DMS153 treated with DMSO at 0.1 percent for 48 hours (cell line): ENCODE results near the gene PHF19.

Experiments
- DNase-seq: peaks from one replicate; lab custom pipeline; 2025; ENCODE audit not compliant: unreplicated experiment; lab: John Stamatoyannopoulos, UW

Gene PHF19

DNA sequence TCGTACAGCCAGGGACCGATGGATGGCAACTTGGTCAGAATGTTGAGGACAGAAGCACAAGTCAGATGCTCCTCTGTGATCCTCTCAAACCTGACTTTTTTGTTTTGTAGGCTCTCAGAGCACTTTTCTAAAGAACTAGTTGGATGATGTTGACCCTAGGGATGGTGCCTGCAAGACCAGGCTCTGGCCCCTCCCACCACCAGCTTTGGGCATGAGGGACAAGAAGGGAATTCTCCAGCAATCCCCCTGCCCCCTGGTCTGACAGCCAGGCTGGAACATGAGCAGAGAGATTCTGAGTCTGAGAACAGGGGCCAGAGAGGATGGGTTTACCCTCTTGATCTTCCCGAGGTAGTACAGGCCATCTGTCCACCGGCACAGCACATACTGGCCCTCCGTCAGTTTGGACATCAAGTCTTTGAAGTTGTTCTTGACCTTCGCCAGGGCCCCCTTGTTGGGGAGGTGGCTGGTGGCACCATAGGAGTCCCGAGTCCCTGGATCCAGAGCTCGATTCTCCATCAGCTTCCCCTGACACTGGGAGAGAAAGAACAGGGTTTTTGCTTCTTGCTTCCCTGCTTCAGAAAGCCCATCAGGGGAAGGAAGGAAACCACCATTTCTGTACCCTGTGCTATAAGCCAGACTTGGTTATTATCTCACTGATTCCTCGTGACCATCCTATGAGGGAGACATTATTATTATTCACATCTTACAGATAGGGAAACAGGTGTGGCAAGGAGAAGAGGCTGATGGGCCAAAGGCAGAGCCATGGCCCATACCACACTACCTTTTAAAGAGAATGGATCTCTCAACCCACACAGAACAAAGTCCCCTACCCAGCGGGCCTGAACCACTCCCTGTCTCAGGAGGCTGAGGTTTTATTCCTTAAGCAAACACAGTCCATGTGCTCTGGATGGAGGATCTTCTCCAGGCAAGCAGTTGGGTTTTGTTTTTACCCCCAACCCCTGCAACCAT lies 2.5 kb downstream of the PHF19 start:
- no peak for DNase-seq

DNA sequence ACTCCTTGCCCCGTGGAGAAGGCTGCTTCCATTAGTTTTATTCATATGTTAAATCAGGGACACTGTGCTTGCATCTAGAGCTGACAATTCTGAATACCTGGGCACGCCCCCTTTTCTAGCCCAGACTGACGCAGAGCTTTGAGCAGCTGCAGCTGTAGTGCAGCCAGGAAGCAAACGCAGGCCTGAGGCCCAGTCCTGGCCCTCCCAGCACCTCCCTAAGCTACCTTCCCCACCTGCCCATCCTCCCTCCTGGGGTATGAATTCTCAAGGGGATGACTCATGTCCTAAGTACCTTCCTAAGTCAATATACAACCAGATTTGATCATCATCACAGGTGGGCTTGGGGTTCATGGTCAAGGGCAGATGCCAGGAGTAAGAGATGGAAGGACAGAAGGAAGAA lies 3.5 kb downstream of the PHF19 start:
- DNase-seq: peak; percentile 12

DNA sequence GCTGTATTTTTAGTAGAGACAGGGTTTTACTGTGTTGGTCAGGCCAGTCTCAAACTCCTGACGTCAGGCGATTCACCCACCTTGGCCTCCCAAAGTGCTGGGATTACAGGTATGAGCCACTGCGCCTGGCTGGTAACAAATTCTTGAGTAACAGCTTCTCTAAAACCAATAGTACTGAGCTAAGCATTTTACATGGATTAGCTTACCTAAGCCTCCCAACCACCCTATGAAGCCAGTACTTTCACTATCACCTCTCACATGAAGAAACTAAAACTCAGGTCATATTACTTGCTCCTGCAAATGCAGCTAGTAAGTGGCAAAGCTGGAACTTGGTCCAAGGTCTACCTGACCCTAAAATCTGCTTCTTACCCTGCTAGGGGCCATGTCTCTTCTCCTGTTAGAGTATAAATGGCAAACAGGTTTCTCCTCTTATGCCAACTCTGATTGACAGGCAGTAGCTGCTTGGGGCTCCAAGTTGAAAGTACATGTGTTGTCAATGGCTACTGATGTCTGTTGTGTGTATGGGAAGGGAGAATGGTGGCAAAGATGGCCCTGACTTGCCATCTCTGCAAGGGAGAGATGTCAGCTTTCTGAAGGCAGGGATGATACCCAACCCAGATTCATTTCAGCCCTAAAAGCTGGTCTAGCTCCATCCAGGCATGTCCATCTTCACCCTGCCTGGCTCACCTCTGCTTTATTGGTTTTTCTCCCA lies 4.0 kb downstream of the PHF19 start:
- DNase-seq: no peak

DNA sequence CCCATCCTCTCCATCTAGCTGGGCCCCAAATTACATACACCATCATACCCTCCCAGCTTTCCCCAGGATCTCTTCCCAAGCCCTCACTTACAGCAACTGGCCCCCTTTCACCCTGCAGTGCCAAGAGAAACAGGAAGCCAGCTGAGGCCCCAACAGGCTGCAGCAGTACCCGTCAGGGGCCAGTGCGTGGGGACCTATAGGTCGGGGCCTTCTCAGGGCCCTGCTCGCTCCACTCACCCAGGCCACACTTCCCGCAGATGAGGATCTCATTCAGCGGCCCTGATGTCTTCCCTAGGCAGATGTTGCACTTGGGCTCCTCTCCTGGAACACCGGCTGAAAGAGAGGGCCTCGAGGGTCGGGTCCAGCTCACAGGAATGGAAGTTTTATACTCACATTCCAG lies 6.8 kb downstream of the PHF19 start:
- no peak for DNase-seq

DNA sequence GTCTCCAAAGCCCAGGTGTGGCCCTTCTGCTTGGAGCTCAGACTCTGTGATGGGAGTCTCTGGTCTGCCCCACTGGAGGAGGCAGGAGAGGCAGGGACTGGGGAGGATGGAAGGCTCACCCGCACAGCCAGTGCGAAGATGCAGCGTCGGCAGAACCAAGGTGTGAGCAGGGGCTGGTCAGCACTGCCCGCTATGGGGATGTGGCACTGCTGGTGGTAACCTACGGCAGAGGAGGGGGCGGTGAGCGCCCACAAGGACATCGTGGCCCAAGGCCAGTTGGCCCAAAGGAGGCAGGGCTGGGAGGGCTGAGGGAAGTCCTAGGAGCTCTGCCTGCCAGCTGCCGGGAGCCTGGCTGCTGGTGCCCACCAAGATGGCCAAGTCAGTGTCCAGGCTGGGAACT lies 7.3 kb downstream of the PHF19 start:
- no peak for DNase-seq

DNA sequence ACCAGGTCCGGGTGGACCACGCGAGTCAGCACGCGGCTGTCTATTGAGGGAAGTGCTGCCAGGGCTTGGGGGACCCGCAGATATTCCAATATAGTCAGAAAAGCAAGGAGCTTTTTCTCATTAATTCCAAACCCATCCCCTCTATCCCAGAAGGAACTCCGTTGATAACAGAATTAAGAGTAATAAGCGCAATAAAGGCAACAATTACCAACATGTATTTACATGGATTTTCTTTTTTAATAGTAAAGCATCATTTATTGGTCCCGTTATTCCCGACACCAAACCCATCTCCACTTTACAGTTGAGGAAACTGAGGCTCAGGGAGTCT lies 7.7 kb downstream of the PHF19 start:
- DNase-seq: no peak

DNA sequence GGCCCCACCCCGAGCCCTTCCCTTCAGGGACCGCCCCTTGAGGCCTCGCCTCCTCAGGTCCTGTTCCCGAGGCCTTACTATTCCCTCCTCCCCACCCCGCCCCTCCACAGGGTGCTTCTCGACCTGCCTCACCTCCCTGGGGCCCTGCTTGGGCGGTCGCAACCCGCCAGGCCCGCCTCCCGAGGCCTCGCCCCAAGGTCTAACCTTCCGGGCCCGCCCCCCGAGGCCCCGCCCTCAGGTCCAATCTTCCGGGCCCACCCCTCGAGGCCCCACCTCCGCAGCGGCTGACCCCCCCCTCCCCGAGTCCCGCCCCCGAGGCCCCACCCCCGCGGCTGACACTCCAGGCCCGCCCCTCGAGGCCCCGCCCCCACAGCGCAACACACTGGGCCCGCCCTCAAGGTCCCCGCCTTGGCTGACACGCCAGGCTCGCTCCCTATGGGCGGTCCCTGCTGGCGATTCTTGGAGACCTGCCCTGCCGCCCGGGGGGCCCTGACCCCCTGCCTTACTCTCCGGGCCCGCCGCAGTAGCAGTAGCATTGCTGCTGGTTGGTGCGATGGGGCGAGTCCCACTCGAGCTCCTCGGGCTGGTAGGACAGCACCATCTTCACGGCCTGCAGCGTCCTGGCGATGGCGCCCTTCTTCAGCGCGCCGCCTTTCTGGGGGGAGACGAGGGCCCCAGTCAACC lies 8.2 kb downstream of the PHF19 start:
- DNase-seq: peak; percentile 89

DNA sequence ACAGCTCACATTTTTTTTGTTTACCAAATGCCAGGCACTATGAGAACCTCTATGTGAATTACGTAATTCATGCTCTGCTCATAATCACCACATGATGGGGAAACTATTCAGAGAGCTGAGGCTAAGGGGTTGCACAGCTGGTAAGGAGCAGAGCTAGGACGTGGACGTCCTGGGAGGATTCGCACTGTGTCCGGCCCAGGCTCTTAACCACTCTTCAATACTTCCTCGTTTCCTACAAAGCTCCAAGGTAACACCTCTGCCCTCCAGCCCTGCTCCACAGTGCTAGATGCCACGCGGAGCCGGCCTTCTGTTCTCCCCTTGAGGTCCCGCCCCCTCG lies 8.7 kb downstream of the PHF19 start:
- no peak for DNase-seq

DNA sequence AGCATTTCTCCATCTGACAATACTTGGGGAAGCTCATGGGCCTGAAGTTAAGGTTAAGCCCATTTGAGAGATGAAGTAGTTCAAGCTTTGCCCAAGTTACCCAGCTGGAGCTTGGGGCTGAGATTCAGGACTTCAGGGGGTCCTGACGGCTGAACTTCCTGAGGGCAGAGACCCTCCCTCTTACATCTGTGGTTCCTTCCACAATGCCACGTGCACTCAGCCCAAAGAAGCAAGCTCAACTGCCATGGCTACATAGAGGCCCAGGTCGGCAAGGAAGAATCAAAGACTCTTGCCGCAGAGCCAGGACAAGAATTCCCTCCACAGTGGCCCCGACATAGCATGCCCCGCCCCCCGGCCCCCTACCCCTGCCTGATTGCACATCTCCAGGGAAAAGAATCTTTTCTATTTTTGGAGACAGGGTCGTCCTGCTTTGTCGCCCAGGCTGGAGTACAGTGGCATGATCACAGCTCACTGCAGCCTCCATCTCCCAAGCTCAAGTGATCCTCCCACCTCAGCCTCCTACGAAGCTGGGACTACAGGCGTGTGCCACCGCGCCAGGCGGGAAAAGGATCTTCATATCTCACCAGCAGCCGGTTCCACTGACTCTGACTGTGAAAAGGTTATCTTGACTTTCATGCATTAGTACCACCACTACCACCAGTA lies 9.2 kb downstream of the PHF19 start:
- no peak for DNase-seq

DNA sequence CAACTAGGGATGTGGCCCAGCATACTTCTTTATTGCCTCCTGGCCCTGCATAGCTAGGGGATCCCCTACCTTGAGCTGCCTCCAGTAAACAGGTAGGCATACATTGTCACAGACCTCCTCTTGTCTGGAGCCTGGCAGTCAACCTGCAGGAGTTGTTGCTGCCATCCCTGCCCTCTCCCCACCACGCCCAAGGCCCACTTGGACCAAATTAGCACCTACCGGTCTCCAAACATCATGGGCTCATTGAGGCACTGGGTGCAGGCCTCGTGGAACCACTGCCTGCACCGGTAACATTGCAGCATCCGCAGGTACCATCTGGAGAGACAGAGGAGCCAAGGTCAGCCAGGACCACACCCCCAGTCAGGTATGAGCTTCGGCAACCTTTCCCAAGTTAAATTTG lies 10.3 kb downstream of the PHF19 start:
- no peak for DNase-seq

DNA sequence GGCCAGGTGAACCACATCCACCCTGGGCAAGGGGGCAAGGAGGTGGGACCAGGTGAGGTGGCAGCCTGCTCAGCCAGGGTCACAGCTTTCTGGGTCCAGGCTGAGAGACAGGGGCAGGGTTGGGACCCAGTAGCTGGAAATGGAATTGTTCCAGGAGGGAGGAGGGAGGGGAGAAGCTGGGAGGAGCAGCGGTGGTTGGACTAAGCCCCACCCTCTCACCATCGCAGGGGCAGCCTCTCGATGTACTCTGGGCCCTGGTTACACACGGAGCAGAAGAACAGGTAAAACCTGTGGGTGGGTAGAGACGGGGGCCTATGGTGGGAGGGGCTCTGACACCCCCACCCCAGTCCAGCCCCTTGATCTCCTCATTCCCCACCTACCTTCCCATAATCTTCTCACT lies 11.2 kb downstream of the PHF19 start:
- DNase-seq: no peak

DNA sequence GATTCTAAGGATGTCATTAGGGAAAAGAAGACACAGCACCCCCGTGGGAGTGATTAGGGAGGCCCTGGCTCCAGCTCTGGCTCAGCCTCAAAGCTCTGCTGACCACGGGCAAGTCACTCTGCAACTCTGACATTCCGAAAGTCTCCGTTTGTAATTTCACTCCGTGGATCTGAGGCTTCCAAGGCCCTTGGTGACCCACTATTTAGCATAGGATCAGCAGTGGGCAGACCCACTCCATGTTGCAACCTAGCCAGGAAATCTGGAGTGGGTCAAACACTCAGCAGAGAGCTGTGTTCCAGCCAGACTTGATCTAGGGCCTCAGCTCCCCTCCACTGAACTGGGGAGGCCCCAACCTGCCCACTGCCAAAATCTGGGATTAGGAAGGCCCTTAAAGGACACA lies 11.8 kb downstream of the PHF19 start:
- DNase-seq: no peak

DNA sequence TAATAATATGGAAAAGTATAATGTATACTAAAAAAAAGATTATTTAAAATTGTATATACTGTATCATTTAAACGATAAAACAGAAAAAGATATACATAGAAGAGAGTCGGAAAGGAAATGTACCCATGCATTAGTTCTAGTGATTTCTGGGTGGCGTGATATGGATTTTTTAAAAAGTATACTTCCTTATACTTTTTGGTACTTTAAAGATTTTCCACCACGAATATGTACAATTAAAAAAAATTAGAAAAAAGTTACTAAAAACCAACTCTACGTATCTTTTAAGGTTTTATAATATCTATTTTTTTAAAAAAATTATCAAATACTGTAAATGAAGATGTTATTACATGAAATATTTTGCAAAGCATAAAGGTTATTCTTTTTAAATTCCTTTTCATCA lies 12.3 kb downstream of the PHF19 start:
- DNase-seq: no peak

DNA sequence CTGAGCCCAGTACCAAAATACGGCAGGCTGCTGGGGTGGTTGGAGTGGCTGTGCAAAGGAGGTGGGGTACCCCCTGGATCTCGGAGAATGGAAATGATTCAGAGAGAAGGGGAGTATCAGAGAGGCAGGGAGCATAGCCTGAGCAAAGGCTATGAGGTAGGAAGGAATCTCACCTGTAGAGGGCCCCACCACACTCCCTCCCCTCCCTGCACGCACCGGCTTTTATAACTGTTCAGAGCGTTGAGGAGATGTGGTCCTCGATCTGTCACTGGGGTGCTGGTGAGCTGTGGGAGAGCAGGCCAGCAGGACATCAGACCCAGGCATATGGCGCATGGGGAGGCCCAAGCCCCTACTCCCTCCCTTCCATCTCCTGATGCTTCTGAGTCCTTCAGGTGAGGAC lies 13.2 kb downstream of the PHF19 start:
- no peak for DNase-seq

DNA sequence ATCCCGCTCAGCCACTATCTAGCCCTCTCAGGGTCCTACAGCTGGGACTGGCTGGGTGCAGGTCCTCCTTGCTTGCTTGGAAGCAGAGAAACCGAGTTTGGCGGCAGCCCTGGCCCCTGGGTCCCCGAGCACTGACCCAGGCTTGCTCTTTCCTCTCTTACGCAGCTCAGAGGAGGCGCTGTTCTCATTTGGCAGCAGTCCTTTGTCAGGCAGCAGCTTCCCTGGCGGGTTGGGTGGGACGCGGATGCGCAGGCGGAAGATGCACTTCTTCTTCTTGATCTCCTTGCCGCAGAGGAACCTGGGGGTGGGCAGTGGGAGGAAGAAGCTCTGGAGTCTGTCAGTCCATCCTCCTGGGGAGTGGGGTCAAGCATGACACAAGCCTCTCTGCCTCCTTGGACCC lies 14.5 kb downstream of the PHF19 start:
- DNase-seq: no peak

DNA sequence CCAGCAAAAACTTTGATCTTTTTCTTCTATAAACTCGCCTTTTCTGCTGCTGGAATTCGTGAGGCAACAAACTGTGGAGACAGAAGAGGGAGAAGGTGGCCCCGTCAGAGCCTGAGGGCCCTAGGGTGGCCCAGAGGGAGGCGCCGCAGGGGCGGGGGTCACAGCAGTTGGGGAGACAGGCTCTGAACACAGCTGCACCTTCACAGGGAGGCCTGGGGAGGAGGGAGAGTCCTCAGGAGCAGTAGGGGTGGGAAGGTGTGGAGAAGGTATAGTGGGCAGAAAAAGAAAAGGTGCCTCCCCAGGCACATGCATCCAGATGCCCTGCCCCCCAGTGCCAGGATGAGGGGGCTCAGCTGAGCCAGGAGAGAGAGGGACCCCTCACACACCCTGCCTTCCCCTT lies 15.1 kb downstream of the PHF19 start:
- DNase-seq: no peak

DNA sequence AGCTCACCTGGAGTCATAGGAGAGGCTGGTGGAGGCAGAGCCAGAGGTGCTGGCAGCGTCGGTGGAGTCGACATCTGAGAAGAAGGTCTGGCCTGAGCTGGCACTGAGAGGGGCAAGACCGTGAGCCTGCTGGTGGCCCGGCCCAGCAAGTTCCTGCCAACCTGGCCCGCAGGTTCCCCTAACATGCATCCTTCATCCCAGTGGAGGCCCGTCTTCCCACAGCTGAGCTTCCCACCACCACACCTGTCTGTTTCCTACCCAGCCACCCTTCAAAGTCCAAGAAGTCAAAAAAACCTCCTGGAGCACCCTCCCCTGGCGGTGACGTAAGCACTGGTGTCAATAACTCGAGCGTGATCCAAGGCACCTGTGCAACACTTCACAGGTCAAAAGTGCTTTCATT lies 16.9 kb downstream of the PHF19 start:
- no peak for DNase-seq

DNA sequence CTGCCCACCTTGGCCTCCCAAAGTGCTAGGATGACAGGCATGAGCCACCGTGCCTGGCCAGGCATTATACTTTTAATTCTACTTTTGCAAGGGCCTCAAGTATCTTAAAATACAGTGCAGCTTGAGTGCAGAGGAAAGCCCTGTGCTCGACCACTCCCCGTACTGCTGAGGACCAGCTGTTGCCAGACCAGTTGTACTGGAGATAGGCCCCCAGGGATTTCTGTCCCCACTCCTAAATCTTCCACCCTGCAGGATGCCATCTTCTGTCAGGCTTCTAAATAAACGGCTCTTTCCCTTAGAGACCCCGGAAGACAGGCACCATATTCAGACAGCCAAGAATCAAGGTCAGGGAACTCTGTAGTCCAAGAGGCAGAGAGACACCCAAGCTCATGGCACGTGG lies 17.6 kb downstream of the PHF19 start:
- DNase-seq: no peak

DNA sequence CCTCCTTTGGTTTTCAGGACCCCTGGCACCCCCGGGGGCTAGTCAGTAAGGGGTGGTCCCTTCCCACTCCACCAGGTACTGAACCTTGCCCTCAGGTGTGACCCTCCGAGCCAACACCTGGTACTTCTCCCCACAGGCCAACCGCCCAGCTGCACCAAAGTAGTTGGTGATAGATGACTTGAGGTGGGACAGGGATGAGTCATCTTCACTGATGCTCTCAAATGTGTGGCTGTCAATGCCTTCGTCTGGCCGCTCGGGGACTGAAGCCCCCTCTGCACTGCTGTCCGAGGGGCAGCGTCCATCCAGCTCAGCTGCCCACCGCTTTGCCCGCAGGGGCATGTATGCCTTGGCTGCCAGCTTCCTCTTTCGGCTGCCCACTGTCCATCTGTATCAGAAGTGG lies 19.1 kb downstream of the PHF19 start:
- DNase-seq: no peak

DNA sequence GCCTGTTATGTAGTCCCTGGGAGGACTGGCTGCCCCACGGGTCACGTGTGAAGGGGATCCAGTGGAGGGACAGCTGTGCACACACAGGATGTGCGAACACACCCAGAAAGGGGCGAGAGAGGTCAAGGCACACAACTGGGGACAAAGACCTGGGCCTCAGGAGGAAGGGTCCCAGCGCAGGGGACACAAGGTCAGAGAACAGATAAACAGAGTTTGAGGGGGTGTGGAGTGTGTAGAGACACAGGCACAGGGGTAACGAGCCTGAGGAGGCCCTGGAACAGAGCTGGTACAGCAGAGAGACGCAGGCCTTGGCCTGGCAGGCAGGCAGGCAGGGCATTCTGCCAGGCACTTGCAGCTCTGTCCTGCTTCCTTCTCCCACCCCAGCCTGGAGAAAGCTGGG lies 19.5 kb downstream of the PHF19 start:
- DNase-seq: no peak

DNA sequence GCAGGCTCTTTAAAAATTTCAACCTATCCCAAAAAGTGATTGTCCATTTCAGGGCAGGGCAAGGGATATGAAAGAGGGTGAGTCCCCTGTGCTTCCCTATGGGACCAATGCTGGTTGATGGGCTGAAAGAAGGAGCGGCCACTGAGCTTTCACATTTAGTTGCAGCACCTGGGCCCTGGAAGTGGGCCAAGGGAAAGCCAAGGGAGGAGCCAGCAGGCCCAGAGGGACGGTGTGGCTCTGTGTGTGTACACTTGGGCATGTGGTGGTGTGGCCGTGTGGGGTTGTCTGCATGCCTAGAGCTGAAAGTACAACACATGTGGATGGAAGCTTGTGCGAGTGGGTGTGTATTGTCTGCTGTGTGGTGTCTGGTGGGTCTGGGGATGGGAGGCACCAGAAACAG lies 20.3 kb downstream of the PHF19 start:
- DNase-seq: peak; percentile 31
